GM12875 (cell line): ENCODE results near the gene TUBB2B.
A peak's percentile ranks its signal among the peaks of the same experiment; 100 is the strongest.

Source experiments
- H3K4me3 ChIP-seq: one replicate; pipeline ENCODE4 v1.5.1; 2011; ENCODE audit warnings: low read depth, low read length, control low read depth
- TF ChIP-seq, protein P1 (sequence below): IDR thresholded peaks from 2 replicates; pipeline ENCODE4 v1.5.1; 2011; ENCODE audit warnings: low read depth, mild to moderate bottlenecking, control low read depth, inconsistent platforms, low read length, moderate library complexity, borderline replicate concordance; ENCODE audit not compliant: insufficient read depth

The TUBB2B gene

GRCh38 chr6:3263096-3263495 lies 35.6 kb upstream of the TUBB2B start:
- no peak overlapping the region for H3K4me3 ChIP-seq
- TF ChIP-seq, protein P1, sequence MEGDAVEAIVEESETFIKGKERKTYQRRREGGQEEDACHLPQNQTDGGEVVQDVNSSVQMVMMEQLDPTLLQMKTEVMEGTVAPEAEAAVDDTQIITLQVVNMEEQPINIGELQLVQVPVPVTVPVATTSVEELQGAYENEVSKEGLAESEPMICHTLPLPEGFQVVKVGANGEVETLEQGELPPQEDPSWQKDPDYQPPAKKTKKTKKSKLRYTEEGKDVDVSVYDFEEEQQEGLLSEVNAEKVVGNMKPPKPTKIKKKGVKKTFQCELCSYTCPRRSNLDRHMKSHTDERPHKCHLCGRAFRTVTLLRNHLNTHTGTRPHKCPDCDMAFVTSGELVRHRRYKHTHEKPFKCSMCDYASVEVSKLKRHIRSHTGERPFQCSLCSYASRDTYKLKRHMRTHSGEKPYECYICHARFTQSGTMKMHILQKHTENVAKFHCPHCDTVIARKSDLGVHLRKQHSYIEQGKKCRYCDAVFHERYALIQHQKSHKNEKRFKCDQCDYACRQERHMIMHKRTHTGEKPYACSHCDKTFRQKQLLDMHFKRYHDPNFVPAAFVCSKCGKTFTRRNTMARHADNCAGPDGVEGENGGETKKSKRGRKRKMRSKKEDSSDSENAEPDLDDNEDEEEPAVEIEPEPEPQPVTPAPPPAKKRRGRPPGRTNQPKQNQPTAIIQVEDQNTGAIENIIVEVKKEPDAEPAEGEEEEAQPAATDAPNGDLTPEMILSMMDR = no peak

DNA sequence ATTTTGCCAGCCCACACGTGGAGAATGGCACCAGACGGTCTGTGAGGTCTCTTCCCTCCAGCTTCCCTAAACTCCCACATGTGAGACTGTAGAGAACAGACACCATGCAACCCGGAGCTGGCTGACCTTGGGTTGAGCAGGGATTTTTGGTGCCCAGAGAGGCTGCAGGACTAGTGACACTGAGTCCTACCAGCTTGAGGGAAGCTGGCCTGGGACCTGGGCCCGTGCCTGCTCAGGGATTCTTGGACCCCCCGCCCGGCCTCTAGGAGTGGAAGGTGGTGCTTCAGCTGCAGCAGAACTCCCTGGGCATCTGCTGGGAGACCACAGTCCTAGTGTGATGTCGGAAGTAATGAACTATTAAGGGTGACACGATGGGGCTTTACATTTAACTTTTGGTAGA lies 34.5 kb upstream of the TUBB2B start:
- TF ChIP-seq, protein P1 = no peak
- H3K4me3 ChIP-seq = no peak overlapping the region

GRCh38 chr6:3261518-3261820 lies 34.0 kb upstream of the TUBB2B start:
- H3K4me3 ChIP-seq = no peak overlapping the region
- TF ChIP-seq, protein P1 = no peak

- H3K4me3 ChIP-seq = no peak overlapping the region
These were observed 33.5 kb upstream of the TUBB2B start for GRCh38 chr6:3260772-3261517.

GRCh38 chr6:3260296-3260695 lies 32.8 kb upstream of the TUBB2B start:
- no peak overlapping the region for H3K4me3 ChIP-seq

More at GRCh38 chr6:3260772-3261517, 33.5 kb upstream of the TUBB2B start:
- TF ChIP-seq, protein P1 = no peak

DNA sequence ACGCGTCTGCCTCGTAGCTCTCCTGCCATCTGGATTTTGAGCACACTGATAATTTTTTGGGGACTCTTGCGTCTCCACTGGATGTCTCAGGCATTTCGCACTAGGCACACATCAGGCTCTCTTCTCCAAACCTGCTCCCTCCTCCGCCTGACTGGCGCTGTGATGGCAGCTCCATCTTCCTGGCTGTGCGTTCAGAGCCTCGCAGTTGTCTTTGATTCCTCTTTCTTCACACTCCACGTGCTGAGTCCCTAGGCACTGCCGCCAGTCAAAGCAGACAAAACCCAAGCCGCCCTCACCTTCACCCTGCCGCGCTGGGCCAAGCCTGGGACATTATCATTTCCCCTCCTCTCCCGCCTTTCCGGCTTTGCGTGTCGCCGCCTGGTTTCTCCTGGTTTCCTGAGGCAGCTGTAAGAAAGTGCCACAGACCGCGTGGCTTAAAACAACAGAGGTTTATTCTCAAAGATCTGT lies 32.1 kb upstream of the TUBB2B start:
- peak overlapping the region; percentile 79 for H3K4me3 ChIP-seq
- TF ChIP-seq, protein P1 = no peak

More at GRCh38 chr6:3260296-3260695, 32.8 kb upstream of the TUBB2B start:
- TF ChIP-seq, protein P1 = no peak
